Parathyroid adenoma (tissue), 2 donors: ENCODE measurements around the gene NOL9.

Source experiments
- H2AFZ ChIP-seq: fragments of 300-600 bp; sonication (generic); one replicate; pipeline ENCODE4 v1.7.0; 2017; ENCODE audit warnings: antibody characterized with exemption, mild to moderate bottlenecking
- H3K27ac ChIP-seq: fragments of 300-600 bp; sonication (generic); one replicate; pipeline ENCODE4 v1.7.0; 2017
- H3K27me3 ChIP-seq: fragments of 300-600 bp; sonication (generic); one replicate; pipeline ENCODE4 v1.7.0; 2017; ENCODE audit warnings: low read length; ENCODE audit not compliant: control insufficient read depth, insufficient read depth
- H3K36me3 ChIP-seq: fragments of 300-600 bp; sonication (generic); one replicate; pipeline ENCODE4 v1.7.0; 2017; ENCODE audit warnings: low read length; ENCODE audit not compliant: control insufficient read depth, insufficient read depth
- H3K4me1 ChIP-seq: fragments of 300-600 bp; sonication (generic); one replicate; pipeline ENCODE4 v1.7.0; 2017; ENCODE audit warnings: control low read depth
- H3K4me2 ChIP-seq: fragments of 300-600 bp; sonication (generic); one replicate; pipeline ENCODE4 v1.7.0; 2017; ENCODE audit warnings: low read length
- H3K4me3 ChIP-seq: fragments of 300-600 bp; sonication (generic); one replicate; pipeline ENCODE4 v1.7.0; 2017; ENCODE audit warnings: low read depth, low read length
- H3K79me2 ChIP-seq: fragments of 300-600 bp; sonication (generic); one replicate; pipeline ENCODE4 v1.7.0; 2017; ENCODE audit warnings: control low read depth
- H3K9ac ChIP-seq: fragments of 300-600 bp; sonication (generic); one replicate; pipeline ENCODE4 v1.7.0; 2017; ENCODE audit warnings: mild to moderate bottlenecking
- H3K9me3 ChIP-seq: fragments of 300-600 bp; sonication (generic); one replicate; pipeline ENCODE4 v1.7.0; 2017; ENCODE audit warnings: low read length; ENCODE audit not compliant: control insufficient read depth
- CTCF ChIP-seq: fragments of 300-600 bp; sonication (generic); IDR thresholded peaks from one replicate; pipeline ENCODE4 v1.7.0; 2017; ENCODE audit warnings: antibody characterized with exemption, mild to moderate bottlenecking
- donor health status: primary hyperparathyroidism.

NOL9 gene

GRCh38 chr1:6534248-6534822 is 20.0 kb downstream of the NOL9 start:
- Histone ChIP-seq H2AFZ (no peak overlapping the region), H3K4me1 (no peaks in the 10 kb centered on the region), H3K4me3 (no peak overlapping the region), H3K79me2 (peaks cover 4% of the 10 kb centered on the region), H3K27ac (no peak overlapping the region), H3K4me2 (no peak overlapping the region), H3K9ac (no peak overlapping the region), H3K36me3 (no peaks in the 10 kb centered on the region), H3K9me3 (no peaks in the 10 kb centered on the region), H3K27me3 (no peaks in the 10 kb centered on the region)
- TF ChIP-seq CTCF, result no peak

GRCh38 chr1:6531996-6532395 is 22.3 kb downstream of the NOL9 start:
- H3K9me3 ChIP-seq, result no peaks in the 10 kb centered on the region
- TF ChIP-seq CTCF, result no peak
- H3K36me3 ChIP-seq, result no peaks in the 10 kb centered on the region
- H3K27ac ChIP-seq, result no peak overlapping the region
- H3K4me2 ChIP-seq, result no peak overlapping the region
- no peak overlapping the region for H3K9ac ChIP-seq
- H3K4me1 ChIP-seq, result no peaks in the 10 kb centered on the region
- H2AFZ ChIP-seq, result no peak overlapping the region
- no peak overlapping the region for H3K4me3 ChIP-seq
- no peaks in the 10 kb centered on the region for H3K27me3 ChIP-seq
- peaks cover 4% of the 10 kb centered on the region for H3K79me2 ChIP-seq

DNA sequence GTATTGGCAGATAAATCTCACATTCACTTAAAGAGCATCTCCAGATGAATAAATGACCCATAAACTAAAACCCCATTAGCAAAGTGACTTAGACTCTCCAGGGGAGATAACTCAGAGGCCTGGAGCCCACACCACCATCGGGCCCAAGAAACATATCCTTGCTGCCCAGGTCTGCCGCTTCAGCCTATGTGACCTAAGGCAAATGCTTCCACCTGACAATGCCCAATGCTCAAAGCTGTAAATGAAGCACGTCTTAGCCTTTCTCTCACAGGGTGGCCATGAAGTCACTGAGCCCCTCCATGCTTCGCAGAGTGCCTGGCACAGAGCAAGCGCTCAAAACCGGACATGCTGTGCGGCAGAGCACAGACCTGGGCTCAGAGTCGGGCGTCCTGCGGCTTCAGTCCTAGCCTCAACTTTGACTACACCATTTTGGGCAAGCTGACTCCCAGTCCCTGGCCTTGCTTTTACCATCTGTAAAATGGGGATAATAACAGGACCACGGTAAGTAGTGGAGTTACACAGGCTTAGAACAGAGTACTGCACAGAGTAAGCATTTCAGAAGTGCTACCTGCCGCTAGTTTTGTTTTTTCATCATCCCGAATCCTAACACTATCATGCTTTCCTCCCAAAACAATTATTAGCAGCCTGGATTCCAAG is 23.7 kb downstream of the NOL9 start:
- no peaks in the 10 kb centered on the region for H3K4me1 ChIP-seq
- no peak overlapping the region for H3K9ac ChIP-seq
- H3K79me2 ChIP-seq, result peaks cover 4% of the 10 kb centered on the region
- H3K4me2 ChIP-seq, result no peak overlapping the region
- no peak overlapping the region for H3K27ac ChIP-seq
- H3K9me3 ChIP-seq, result no peaks in the 10 kb centered on the region
- H3K4me3 ChIP-seq, result no peak overlapping the region
- H3K36me3 ChIP-seq, result no peaks in the 10 kb centered on the region
- no peak for TF ChIP-seq CTCF
- no peak overlapping the region for H2AFZ ChIP-seq
- no peaks in the 10 kb centered on the region for H3K27me3 ChIP-seq

- H2AFZ ChIP-seq, result no peak overlapping the region
- TF ChIP-seq CTCF, result no peak
- H3K27ac ChIP-seq, result no peak overlapping the region
- no peaks in the 10 kb centered on the region for H3K27me3 ChIP-seq
- H3K79me2 ChIP-seq, result peaks cover 2% of the 10 kb centered on the region
- H3K9ac ChIP-seq, result no peak overlapping the region
- no peaks in the 10 kb centered on the region for H3K36me3 ChIP-seq
- H3K4me2 ChIP-seq, result no peak overlapping the region
- no peaks in the 10 kb centered on the region for H3K4me1 ChIP-seq
- H3K4me3 ChIP-seq, result no peak overlapping the region
- H3K9me3 ChIP-seq, result no peaks in the 10 kb centered on the region
These were observed 25.8 kb downstream of the NOL9 start for GRCh38 chr1:6528492-6528891.

DNA sequence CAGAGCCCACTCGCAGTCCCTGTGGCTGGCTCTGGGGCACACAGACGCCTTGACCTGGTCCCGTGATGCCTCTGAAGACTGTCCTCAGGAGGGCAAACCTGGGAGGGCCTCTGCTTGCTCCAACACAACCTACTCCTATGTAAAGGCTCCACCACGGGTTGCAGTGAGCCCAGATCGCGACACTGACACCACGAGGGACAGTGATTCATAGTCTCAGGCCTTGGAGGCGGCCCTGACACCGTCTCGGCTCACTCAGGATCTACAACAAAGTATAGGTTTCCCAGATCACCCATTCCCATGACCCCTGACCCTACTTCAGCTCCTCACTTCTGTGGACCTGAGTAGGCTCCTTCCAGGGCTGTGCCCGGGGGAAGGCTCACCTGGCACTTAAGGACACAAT is 28.0 kb downstream of the NOL9 start:
- Histone ChIP-seq H3K36me3 (no peaks in the 10 kb centered on the region), H2AFZ (no peak overlapping the region), H3K27ac (no peak overlapping the region)

More for the DNA sequence above, 28.0 kb downstream of the NOL9 start:
- H3K9me3 ChIP-seq, result no peaks in the 10 kb centered on the region
- H3K4me2 ChIP-seq, result no peak overlapping the region
- no peaks in the 10 kb centered on the region for H3K27me3 ChIP-seq
- no peaks in the 10 kb centered on the region for H3K79me2 ChIP-seq
- no peak for TF ChIP-seq CTCF
- H3K4me3 ChIP-seq, result no peak overlapping the region
- no peak overlapping the region for H3K9ac ChIP-seq
- no peaks in the 10 kb centered on the region for H3K4me1 ChIP-seq
